ENCODE results near the gene PCDH9.

- TF ChIP-seq, protein P1, sequence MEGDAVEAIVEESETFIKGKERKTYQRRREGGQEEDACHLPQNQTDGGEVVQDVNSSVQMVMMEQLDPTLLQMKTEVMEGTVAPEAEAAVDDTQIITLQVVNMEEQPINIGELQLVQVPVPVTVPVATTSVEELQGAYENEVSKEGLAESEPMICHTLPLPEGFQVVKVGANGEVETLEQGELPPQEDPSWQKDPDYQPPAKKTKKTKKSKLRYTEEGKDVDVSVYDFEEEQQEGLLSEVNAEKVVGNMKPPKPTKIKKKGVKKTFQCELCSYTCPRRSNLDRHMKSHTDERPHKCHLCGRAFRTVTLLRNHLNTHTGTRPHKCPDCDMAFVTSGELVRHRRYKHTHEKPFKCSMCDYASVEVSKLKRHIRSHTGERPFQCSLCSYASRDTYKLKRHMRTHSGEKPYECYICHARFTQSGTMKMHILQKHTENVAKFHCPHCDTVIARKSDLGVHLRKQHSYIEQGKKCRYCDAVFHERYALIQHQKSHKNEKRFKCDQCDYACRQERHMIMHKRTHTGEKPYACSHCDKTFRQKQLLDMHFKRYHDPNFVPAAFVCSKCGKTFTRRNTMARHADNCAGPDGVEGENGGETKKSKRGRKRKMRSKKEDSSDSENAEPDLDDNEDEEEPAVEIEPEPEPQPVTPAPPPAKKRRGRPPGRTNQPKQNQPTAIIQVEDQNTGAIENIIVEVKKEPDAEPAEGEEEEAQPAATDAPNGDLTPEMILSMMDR (conservative IDR thresholded peaks at IDR 0.05; ENCODE audit: low read depth, low read length) = no peak
- no peak for TF ChIP-seq EZH2 (IDR thresholded peaks at IDR 0.05; ENCODE audit: borderline replicate concordance, low read depth, low read length, poor library complexity, severe bottlenecking)
Measured at GRCh38 chr13:66264971-66265370, 965.2 kb downstream of the PCDH9 start.

Data from A673 (cell line).